Trophoblast cell (in vitro differentiated cells and primary cell): Measurements from ENCODE around the gene MRGPRD.

Experiments used
- DNase-seq, 2 donors: peaks; one replicate each; pipeline ENCODE4 v3.0.0-alpha.2; 2016
- H2AFZ ChIP-seq: 2 replicates; pipeline ENCODE4 v1.6.1; 2013; ENCODE audit warnings: low read length, moderate library complexity, mild to moderate bottlenecking; ENCODE audit not compliant: insufficient read depth, poor library complexity
- H2AK5ac ChIP-seq: 2 replicates; pipeline ENCODE4 v1.6.1; 2013; ENCODE audit warnings: mild to moderate bottlenecking, low read length
- H2BK120ac ChIP-seq: 2 replicates; pipeline ENCODE4 v1.6.1; 2013; ENCODE audit warnings: low read length, mild to moderate bottlenecking, moderate library complexity; ENCODE audit not compliant: insufficient read depth, poor library complexity
- H2BK12ac ChIP-seq: 2 replicates; pipeline ENCODE4 v1.6.1; 2013; ENCODE audit warnings: mild to moderate bottlenecking, low read length, moderate library complexity
- H2BK5ac ChIP-seq: 2 replicates; pipeline ENCODE4 v1.6.1; 2013; ENCODE audit warnings: low read length, low read depth, moderate library complexity, mild to moderate bottlenecking; ENCODE audit not compliant: poor library complexity
- H3K14ac ChIP-seq: 2 replicates; pipeline ENCODE4 v1.6.1; 2013; ENCODE audit warnings: mild to moderate bottlenecking, low read length
- H3K18ac ChIP-seq: 2 replicates; pipeline ENCODE4 v1.6.1; 2013; ENCODE audit warnings: mild to moderate bottlenecking, low read length
- H3K23ac ChIP-seq: 2 replicates; pipeline ENCODE4 v1.6.1; 2013; ENCODE audit warnings: low read length
- H3K27ac ChIP-seq: 2 replicates; pipeline ENCODE4 v1.5.1; 2013; ENCODE audit warnings: low read depth, mild to moderate bottlenecking, inconsistent platforms, low read length, moderate library complexity
- H3K27me3 ChIP-seq: 2 replicates; pipeline ENCODE4 v1.6.1; 2013; ENCODE audit warnings: inconsistent platforms, mild to moderate bottlenecking, low read length, moderate library complexity; ENCODE audit not compliant: insufficient read depth
- H3K36me3 ChIP-seq, 2 experiments: 1 replicate in 1 of 2; 2 replicates in 1 of 2; pipeline ENCODE4 v1.6.1; 2013; ENCODE audit warnings: low read length in 2 of 2, mild to moderate bottlenecking in 2 of 2, moderate library complexity in 1 of 2; ENCODE audit not compliant: insufficient read depth in 2 of 2, control insufficient read depth in 1 of 2
- H3K4ac ChIP-seq: 2 replicates; pipeline ENCODE4 v1.6.1; 2013; ENCODE audit warnings: low read depth, mild to moderate bottlenecking, low read length, moderate library complexity
- H3K4me1 ChIP-seq, 2 experiments: 1 replicate in 1 of 2; 2 replicates in 1 of 2; pipeline ENCODE4 v1.6.1; 2013; ENCODE audit warnings: low read length in 2 of 2, mild to moderate bottlenecking in 2 of 2, moderate library complexity in 1 of 2; ENCODE audit not compliant: insufficient read depth in 2 of 2, control insufficient read depth in 1 of 2
- H3K4me2 ChIP-seq: 2 replicates; pipeline ENCODE4 v1.6.1; 2013; ENCODE audit warnings: inconsistent platforms, mild to moderate bottlenecking, low read length, moderate library complexity
- H3K4me3 ChIP-seq: 2 replicates; pipeline ENCODE4 v1.5.1; 2013; ENCODE audit warnings: mild to moderate bottlenecking, low read depth, low read length, inconsistent platforms
- H3K79me1 ChIP-seq: one replicate; pipeline ENCODE4 v1.6.1; 2013; ENCODE audit warnings: low read length
- H3K79me2 ChIP-seq: 2 replicates; pipeline ENCODE4 v1.6.1; 2013; ENCODE audit warnings: low read length, mild to moderate bottlenecking; ENCODE audit not compliant: control insufficient read depth, insufficient read depth, poor library complexity
- H3K9ac ChIP-seq: 2 replicates; pipeline ENCODE4 v1.6.1; 2013; ENCODE audit warnings: mild to moderate bottlenecking, low read length
- H3K9me3 ChIP-seq: 2 replicates; pipeline ENCODE4 v1.6.1; 2013; ENCODE audit warnings: low read depth, mild to moderate bottlenecking, control low read depth, inconsistent platforms, low read length; ENCODE audit not compliant: insufficient read depth
- H4K12ac ChIP-seq: 2 replicates; pipeline ENCODE4 v1.6.1; 2013; ENCODE audit warnings: low read depth, mild to moderate bottlenecking, low read length, moderate library complexity
- H4K8ac ChIP-seq: 2 replicates; pipeline ENCODE4 v1.6.1; 2013; ENCODE audit warnings: low read depth, mild to moderate bottlenecking, low read length, moderate library complexity
- H4K91ac ChIP-seq: one replicate; pipeline ENCODE4 v1.6.1; 2013; ENCODE audit warnings: low read depth, mild to moderate bottlenecking, low read length, moderate library complexity
- WGBS: extraction: QIAGEN DNeasy Blood & Tissue Kit; methylation state at CpG from one replicate; pipeline ENCODE4 v1.1.7; 2013; ENCODE audit warnings: missing lambda C conversion rate; ENCODE audit not compliant: insufficient read length, insufficient coverage; ENCODE audit errors: extremely low coverage; 5-methylcytosine and 5-hydroxymethylcytosine counted together

Gene MRGPRD

DNA sequence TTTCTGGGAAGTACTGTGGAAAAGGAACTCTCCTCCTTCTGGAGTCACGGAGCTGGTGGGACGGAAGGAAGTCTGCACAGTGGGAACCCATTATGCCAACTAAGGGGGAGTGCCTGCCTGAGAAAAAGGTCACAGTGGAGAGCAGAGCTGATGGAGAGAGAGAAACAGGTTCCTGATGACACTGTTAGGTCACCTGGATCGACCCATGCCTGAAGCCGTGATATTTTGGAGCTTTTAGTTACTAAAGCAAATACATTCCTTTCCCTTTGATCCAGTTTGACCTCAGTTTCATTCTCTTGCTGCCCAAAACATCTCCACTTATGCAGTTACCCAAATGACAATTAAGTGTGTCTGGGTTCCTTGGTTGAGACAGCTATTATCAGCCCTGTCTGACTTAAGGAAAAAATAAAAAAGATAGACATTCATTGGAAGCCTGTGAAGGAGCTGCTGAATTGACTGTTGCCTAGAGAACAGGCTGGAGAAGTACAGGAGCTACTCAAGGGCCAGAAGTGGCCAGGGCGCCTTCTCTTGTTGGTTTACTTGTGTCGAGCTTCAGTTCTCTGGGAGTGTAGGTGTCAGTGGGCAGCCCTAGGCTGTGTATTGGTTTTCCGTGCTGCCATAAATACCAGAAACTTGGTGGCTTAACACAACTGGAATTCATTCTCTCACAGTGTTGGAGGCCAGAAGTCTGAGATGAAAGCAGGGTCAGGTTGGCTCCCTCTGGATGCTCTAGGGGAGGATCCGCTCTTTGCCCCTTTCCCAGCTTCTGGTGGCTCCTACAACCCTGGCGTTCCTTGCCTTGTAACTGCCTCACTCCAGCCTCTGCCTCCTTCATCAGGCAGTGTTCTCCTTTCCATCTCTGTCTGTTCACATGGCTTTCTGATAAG is 13.6 kb downstream of the MRGPRD start:
- Histone ChIP-seq H3K4me1 (no peaks in the 10 kb centered on the region), H3K4me3 (no peak overlapping the region), H3K4ac (no peak overlapping the region), H3K23ac (no peak overlapping the region), H2AK5ac (no peak overlapping the region), H2BK12ac (no peak overlapping the region), H3K79me2 (no peaks in the 10 kb centered on the region), H3K18ac (no peak overlapping the region), H3K9ac (no peak overlapping the region), H3K4me2 (no peak overlapping the region), H3K14ac (no peak overlapping the region), H2BK120ac (no peak overlapping the region), H2AFZ (no peak overlapping the region), H4K91ac (no peak overlapping the region), H3K36me3 (no peaks in the 10 kb centered on the region), H4K8ac (no peak overlapping the region), H3K79me1 (no peaks in the 10 kb centered on the region), H3K9me3 (peaks cover 9% of the 10 kb centered on the region), H3K27me3 (no peaks in the 10 kb centered on the region), H4K12ac (no peak overlapping the region), H3K27ac (no peak overlapping the region), H2BK5ac (no peak overlapping the region)
- WGBS = no CpG with 5 or more reads among the region's 9 CpGs
- DNase-seq = no peak

DNA sequence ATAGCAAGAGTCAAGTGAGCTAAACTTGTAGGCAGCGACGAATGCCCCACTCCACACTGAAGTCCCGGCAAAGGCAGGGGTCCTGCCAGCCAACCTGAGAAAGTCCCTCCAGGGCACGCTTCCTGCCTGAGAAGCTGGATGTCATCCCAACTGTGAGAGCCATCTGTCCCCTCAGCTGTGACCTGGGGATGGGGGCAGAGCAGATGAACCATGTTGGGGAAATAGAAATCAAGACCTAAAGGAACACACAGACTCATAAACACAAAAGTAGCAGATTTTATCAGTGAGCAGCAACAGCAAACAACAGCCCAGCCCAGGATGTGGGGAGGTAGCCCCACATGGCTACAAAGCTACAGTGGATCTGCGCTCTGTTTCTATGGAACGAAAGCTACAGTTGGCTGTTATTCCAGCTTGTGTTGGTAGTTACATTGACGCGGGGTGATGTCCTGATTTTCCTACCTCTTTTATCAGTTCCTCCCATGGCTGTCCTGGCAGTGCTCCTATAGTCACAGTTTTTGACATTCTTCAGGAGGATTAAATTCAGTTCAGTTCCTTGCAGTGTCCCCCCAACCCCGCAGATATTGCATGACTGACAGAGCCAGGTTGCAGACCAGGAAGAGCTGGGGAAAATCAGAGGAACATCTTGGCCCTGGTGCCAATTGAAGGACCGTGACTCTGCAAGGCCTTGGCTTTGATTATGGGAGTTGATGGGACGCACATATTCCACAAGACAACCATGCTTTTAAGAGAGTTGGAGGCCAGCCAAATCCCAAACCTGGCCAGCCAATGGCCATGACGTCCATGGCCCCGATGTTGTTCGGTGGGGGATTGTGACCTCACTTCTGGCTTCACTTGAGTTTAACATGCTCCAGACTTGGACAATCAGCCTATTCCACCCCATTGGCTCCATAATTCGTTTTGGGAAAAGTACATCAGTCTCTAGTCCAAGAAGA is 14.6 kb downstream of the MRGPRD start:
- no peak overlapping the region for H3K23ac ChIP-seq
- no peak for DNase-seq
- whole genome bisulfite sequencing = no CpG with 5 or more reads among the region's 15 CpGs
- no peaks in the 10 kb centered on the region for H3K79me2 ChIP-seq
- no peak overlapping the region for H2AK5ac ChIP-seq
- H4K91ac ChIP-seq = no peak overlapping the region
- H4K12ac ChIP-seq = no peak overlapping the region
- no peaks in the 10 kb centered on the region for H3K36me3 ChIP-seq
- H3K9ac ChIP-seq = no peak overlapping the region
- H3K4me2 ChIP-seq = no peak overlapping the region
- H2BK5ac ChIP-seq = no peak overlapping the region
- no peaks in the 10 kb centered on the region for H3K27me3 ChIP-seq
- no peaks in the 10 kb centered on the region for H3K4me1 ChIP-seq
- no peak overlapping the region for H3K18ac ChIP-seq
- no peak overlapping the region for H3K4me3 ChIP-seq
- H3K9me3 ChIP-seq = peaks cover 9% of the 10 kb centered on the region
- H3K27ac ChIP-seq = no peak overlapping the region
- no peak overlapping the region for H4K8ac ChIP-seq
- H2AFZ ChIP-seq = no peak overlapping the region
- H3K79me1 ChIP-seq = no peaks in the 10 kb centered on the region
- H3K14ac ChIP-seq = no peak overlapping the region
- no peak overlapping the region for H3K4ac ChIP-seq
- H2BK12ac ChIP-seq = no peak overlapping the region
- H2BK120ac ChIP-seq = no peak overlapping the region

GRCh38 chr11:68963779-68964178 is 17.0 kb downstream of the MRGPRD start:
- Histone ChIP-seq H3K14ac (no peak overlapping the region), H3K23ac (no peak overlapping the region), H3K79me2 (no peaks in the 10 kb centered on the region), H3K4me3 (peak overlapping the region; percentile 20), H3K27ac (no peak overlapping the region), H3K27me3 (no peaks in the 10 kb centered on the region), H3K9me3 (peaks cover 9% of the 10 kb centered on the region), H3K9ac (no peak overlapping the region), H3K36me3 (no peaks in the 10 kb centered on the region), H2AFZ (no peak overlapping the region), H2BK5ac (no peak overlapping the region), H2BK120ac (no peak overlapping the region), H4K8ac (no peak overlapping the region), H3K4me1 (no peaks in the 10 kb centered on the region), H2BK12ac (no peak overlapping the region), H4K91ac (no peak overlapping the region), H2AK5ac (no peak overlapping the region), H4K12ac (no peak overlapping the region), H3K18ac (no peak overlapping the region), H3K4ac (no peak overlapping the region), H3K4me2 (no peak overlapping the region), H3K79me1 (no peaks in the 10 kb centered on the region)
- peak in 1 of 2 donors; percentile 27 for DNase-seq
- no CpG with 5 or more reads among the region's 3 CpGs for WGBS

GRCh38 chr11:68962527-68963250 is 18.1 kb downstream of the MRGPRD start:
- Histone ChIP-seq H3K4me2 (no peak overlapping the region), H4K8ac (no peak overlapping the region), H3K27me3 (no peaks in the 10 kb centered on the region), H2AFZ (no peak overlapping the region), H2BK5ac (no peak overlapping the region), H3K36me3 (no peaks in the 10 kb centered on the region), H3K4ac (no peak overlapping the region), H2AK5ac (no peak overlapping the region), H4K12ac (no peak overlapping the region), H3K79me2 (no peaks in the 10 kb centered on the region), H3K23ac (no peak overlapping the region), H3K4me3 (no peak overlapping the region), H2BK12ac (no peak overlapping the region), H3K14ac (no peak overlapping the region), H3K18ac (no peak overlapping the region), H4K91ac (no peak overlapping the region), H3K9ac (no peak overlapping the region), H3K9me3 (peaks cover 9% of the 10 kb centered on the region), H3K79me1 (no peaks in the 10 kb centered on the region), H2BK120ac (no peak overlapping the region), H3K4me1 (no peaks in the 10 kb centered on the region), H3K27ac (no peak overlapping the region)
- WGBS = no CpG with 5 or more reads among the region's 16 CpGs
- peak; percentile 51 to 65 for DNase-seq
